Osteocyte (in vitro differentiated cells): Measurements from ENCODE around the gene IQSEC3. TPM values are rescaled to one million over a fixed set of nuclear protein-coding genes. Genes with fewer than 3 reads are reported as not detected.

ENCODE experiments used
- DNase-seq: peaks from one replicate; pipeline ENCODE4 v3.0.0; 2021; ENCODE audit warnings: mixed read lengths; ENCODE audit not compliant: unreplicated experiment; ENCODE audit errors: extremely low spot score
- H3K27ac Mint-ChIP-seq: one replicate; pipeline ENCODE4 v1.8.0; 2021; ENCODE audit warnings: mild to moderate bottlenecking, mixed read lengths; ENCODE audit not compliant: unreplicated experiment
- H3K27me3 Mint-ChIP-seq: one replicate; pipeline ENCODE4 v1.8.0; 2021; ENCODE audit warnings: mixed read lengths; ENCODE audit not compliant: unreplicated experiment
- H3K36me3 Mint-ChIP-seq: one replicate; pipeline ENCODE4 v1.8.0; 2021; ENCODE audit warnings: mixed read lengths; ENCODE audit not compliant: unreplicated experiment
- H3K4me1 Mint-ChIP-seq: one replicate; pipeline ENCODE4 v1.8.0; 2021; ENCODE audit warnings: mixed read lengths; ENCODE audit not compliant: unreplicated experiment
- H3K4me3 Mint-ChIP-seq: one replicate; pipeline ENCODE4 v1.8.0; 2021; ENCODE audit warnings: mild to moderate bottlenecking, moderate library complexity, mixed read lengths; ENCODE audit not compliant: unreplicated experiment
- H3K9me3 Mint-ChIP-seq: one replicate; pipeline ENCODE4 v1.8.0; 2021; ENCODE audit warnings: mixed read lengths; ENCODE audit not compliant: unreplicated experiment
- total RNA-seq: library from RNA; stranded (reverse); gene quantifications from 2 replicates; pipeline ENCODE4 v1.2.1, GENCODE V29; 2021
- TF ChIP-seq, protein P1 (sequence below): fragments of 200-600 bp; sonication (generic); IDR thresholded peaks from 2 replicates; pipeline ENCODE4 v1.5.0; 2021; ENCODE audit warnings: antibody characterized with exemption, mild to moderate bottlenecking, moderate library complexity

IQSEC3 gene
- total RNA-seq, 1 donor from 2014 or later, result 0.56 TPM

DNA sequence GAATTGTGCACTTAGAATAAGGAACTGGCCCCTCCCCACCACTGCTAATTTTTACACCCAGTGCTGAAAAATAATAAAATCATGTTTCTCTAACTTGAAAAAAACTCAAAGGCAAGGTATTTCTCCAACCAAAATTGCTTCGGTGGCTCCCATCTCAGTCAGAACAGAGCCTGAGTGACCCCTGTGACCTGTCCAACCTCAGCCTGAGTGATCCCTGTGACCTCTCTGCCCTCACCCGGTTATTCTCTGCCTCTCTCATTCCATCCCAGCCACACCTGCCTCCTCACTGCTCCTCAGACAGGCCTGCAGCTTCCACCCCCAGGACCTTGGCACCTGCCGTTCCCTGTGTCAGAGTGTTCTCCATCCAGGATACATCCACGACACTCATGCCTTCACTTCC is 142.2 kb downstream of the IQSEC3 start:
- H3K4me3 Mint-ChIP-seq, result no peak overlapping the region

DNA sequence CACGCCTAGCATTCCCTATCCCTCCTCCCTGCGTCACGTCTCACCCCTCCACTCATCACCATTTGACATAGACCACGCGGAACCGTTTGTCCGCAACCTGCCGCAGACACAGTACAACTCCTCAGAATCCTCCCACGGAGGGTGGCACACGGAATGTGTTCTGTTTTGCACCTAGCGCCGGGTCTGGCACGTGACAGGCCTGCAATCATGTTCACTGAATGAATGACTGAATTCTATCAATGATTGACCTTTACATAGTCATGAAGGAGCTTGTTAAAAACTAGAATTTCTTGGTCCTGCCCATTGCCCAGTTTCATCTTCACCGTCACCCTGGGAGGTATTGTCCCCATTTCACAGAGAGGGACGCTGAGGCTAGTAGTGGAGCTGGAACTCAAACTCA is 142.7 kb downstream of the IQSEC3 start:
- no peak overlapping the region for H3K27ac Mint-ChIP-seq
- H3K9me3 Mint-ChIP-seq, result no peaks in the 10 kb centered on the region
- TF ChIP-seq, protein P1, sequence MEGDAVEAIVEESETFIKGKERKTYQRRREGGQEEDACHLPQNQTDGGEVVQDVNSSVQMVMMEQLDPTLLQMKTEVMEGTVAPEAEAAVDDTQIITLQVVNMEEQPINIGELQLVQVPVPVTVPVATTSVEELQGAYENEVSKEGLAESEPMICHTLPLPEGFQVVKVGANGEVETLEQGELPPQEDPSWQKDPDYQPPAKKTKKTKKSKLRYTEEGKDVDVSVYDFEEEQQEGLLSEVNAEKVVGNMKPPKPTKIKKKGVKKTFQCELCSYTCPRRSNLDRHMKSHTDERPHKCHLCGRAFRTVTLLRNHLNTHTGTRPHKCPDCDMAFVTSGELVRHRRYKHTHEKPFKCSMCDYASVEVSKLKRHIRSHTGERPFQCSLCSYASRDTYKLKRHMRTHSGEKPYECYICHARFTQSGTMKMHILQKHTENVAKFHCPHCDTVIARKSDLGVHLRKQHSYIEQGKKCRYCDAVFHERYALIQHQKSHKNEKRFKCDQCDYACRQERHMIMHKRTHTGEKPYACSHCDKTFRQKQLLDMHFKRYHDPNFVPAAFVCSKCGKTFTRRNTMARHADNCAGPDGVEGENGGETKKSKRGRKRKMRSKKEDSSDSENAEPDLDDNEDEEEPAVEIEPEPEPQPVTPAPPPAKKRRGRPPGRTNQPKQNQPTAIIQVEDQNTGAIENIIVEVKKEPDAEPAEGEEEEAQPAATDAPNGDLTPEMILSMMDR, result no peak
- no peak overlapping the region for H3K4me3 Mint-ChIP-seq
- peaks cover 74% of the 10 kb centered on the region for H3K27me3 Mint-ChIP-seq
- no peak for DNase-seq
- H3K4me1 Mint-ChIP-seq, result peaks cover 2% of the 10 kb centered on the region
- no peaks in the 10 kb centered on the region for H3K36me3 Mint-ChIP-seq

More for the DNA sequence above, 142.2 kb downstream of the IQSEC3 start:
- Mint-ChIP-seq H3K36me3 (no peaks in the 10 kb centered on the region), H3K27me3 (peaks cover 73% of the 10 kb centered on the region), H3K9me3 (no peaks in the 10 kb centered on the region), H3K27ac (no peak overlapping the region), H3K4me1 (peaks cover 4% of the 10 kb centered on the region)
- DNase-seq, result no peak
- TF ChIP-seq, protein P1, result no peak

DNA sequence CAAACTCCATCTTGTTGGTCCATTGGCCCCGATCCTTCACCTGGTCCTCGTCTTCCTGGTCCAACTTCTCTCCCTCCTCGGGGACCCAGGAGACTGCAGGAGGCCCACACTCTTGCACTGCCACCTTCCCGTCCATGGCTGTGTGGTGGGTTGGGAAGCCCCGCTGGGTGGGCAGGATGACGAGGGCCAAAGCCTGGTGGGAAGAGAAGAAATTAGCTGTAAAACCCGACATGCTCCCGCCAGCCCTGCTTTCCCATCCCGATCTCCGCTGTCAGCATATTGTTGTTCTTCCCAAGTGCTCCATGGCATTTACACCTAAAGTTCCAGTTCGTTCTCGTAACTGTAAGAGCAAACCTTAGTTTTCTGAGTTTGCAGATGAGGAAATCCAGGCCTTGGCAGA is 143.3 kb downstream of the IQSEC3 start:
- Mint-ChIP-seq H3K36me3 (no peaks in the 10 kb centered on the region), H3K9me3 (no peaks in the 10 kb centered on the region), H3K27me3 (peaks cover 78% of the 10 kb centered on the region), H3K4me3 (no peak overlapping the region), H3K4me1 (peaks cover 2% of the 10 kb centered on the region), H3K27ac (no peak overlapping the region)
- no peak for DNase-seq
- TF ChIP-seq, protein P1, result no peak

DNA sequence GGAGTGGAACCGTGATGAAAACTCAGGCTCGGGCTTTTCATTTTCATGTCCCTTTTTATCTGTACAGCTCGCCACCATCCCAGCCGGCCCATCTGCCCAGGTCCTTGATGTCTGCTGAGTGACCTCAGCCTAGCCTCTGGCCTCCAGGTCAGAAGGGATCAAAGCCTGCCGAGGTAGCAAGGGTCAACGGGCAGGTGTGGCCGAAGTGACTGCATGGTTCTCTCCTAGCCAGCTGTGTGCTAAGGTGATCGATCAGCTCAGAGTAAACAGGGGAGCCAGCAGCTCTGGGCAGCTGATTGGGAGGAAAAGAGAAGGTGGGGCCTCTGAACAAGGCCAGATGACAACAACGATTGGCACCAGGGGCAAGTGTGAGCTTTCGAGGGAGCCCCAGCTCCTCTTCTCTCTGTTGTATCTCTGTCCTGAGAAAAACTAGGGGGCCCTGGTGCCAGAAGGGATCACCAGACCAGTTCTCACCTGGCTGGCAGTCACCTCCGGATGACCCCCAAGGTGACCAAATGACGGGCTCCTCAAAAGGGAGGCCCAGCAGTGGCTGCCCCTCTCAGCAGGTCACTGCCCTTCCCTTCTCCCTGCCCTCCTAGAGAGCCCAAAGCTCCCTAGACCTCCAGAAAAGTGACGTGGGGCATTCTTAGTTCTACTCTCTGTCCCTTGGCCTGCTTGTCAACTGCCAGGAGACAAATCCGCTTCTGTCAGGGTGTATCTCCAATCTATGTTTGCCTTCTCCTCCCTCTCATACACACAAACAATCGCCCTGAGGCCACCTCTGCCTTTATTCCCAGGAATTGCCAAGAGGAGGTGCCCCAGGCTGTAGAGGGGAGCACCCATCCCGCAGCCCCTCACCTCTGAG is 143.9 kb downstream of the IQSEC3 start:
- no peaks in the 10 kb centered on the region for H3K9me3 Mint-ChIP-seq
- TF ChIP-seq, protein P1, result no peak
- H3K4me1 Mint-ChIP-seq, result peaks cover 2% of the 10 kb centered on the region
- H3K4me3 Mint-ChIP-seq, result no peak overlapping the region
- no peaks in the 10 kb centered on the region for H3K36me3 Mint-ChIP-seq
- DNase-seq, result no peak
- no peak overlapping the region for H3K27ac Mint-ChIP-seq
- peaks cover 84% of the 10 kb centered on the region for H3K27me3 Mint-ChIP-seq

DNA sequence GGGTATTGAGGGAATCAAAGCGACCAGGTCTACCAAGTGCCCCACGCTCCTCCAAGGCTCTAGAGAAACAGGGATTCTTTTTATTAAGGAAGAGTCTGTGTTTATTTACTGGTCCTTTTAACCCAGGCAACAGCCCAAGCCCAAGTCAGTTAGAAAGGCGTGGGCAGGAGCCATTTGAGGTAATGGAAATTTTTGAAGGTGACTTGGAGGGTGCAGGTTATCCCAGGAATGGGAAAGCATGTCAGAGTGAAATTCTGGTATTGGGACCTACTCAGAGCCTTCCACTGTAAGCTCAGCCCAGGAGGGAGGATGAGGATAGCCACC is 144.5 kb downstream of the IQSEC3 start:
- Mint-ChIP-seq H3K9me3 (no peaks in the 10 kb centered on the region), H3K4me3 (no peak overlapping the region), H3K4me1 (peaks cover 2% of the 10 kb centered on the region), H3K36me3 (no peaks in the 10 kb centered on the region), H3K27me3 (peaks cover 83% of the 10 kb centered on the region), H3K27ac (no peak overlapping the region)
- TF ChIP-seq, protein P1, result no peak
- no peak for DNase-seq
